Suprapubic skin (tissue), 4 donors: ENCODE data around the gene CLIP4. TPM values are rescaled to one million over a fixed set of nuclear protein-coding genes. Genes with fewer than 3 reads are reported as not detected.

Source experiments
- DNase-seq, 2 donors: peaks; one replicate each; pipeline ENCODE4 v3.0.0-alpha.2; 2019; ENCODE audit warnings: low spot score in 2 of 2
- H3K27ac ChIP-seq: fragments of 200-600 bp; sonication (generic); one replicate; pipeline ENCODE4 v1.5.1; 2019
- H3K27me3 ChIP-seq: fragments of 200-600 bp; sonication (generic); one replicate; pipeline ENCODE4 v1.5.1; 2019
- H3K36me3 ChIP-seq: fragments of 200-600 bp; sonication (generic); one replicate; pipeline ENCODE4 v1.5.1; 2019
- H3K4me1 ChIP-seq: fragments of 200-600 bp; sonication (generic); one replicate; pipeline ENCODE4 v1.5.1; 2019
- H3K4me3 ChIP-seq: fragments of 200-600 bp; sonication (generic); one replicate; pipeline ENCODE4 v1.5.1; 2019; ENCODE audit warnings: mild to moderate bottlenecking
- H3K9me3 ChIP-seq: fragments of 200-600 bp; sonication (generic); one replicate; pipeline ENCODE4 v1.5.1; 2019
- EP300 ChIP-seq: sonication (generic); formaldehyde crosslinking; IDR thresholded peaks from one replicate; pipeline ENCODE4 v1.6.1; 2017; ENCODE audit warnings: antibody characterized with exemption
- POLR2A ChIP-seq, 2 donors: fragments of 450-650 bp; IDR thresholded peaks; one replicate each; pipeline ENCODE4 v1.6.1; 2017; ENCODE audit warnings: antibody characterized with exemption in 2 of 2, mild to moderate bottlenecking in 2 of 2, moderate library complexity in 2 of 2
- POLR2AphosphoS5 ChIP-seq, 3 donors: sonication (generic); formaldehyde crosslinking; IDR thresholded peaks; one replicate each; pipeline ENCODE4 v1.6.1; 2017; ENCODE audit warnings: antibody characterized with exemption in 3 of 3
- WGBS: methylation state at CpG from one replicate; pipeline ENCODE4 v1.1.5; 2018; 5-methylcytosine and 5-hydroxymethylcytosine counted together
- total RNA-seq, 4 donors: library from RNA; depleted of rRNA; stranded (reverse); fragments of >200 nt; gene quantifications; one replicate each; pipeline ENCODE4 v1.1.0, GENCODE V29; 2016
- TF ChIP-seq, protein P1 (sequence below), 2 donors: fragments of 200-600 bp in 1 of 2; fragments of 450-650 bp in 1 of 2; sonication (generic) in 1 of 2; IDR thresholded peaks; one replicate each; pipeline ENCODE4 v1.5.1; 2016 to 2019; ENCODE audit warnings: antibody characterized with exemption in 2 of 2, mild to moderate bottlenecking in 1 of 2, moderate library complexity in 1 of 2

Gene CLIP4
- total RNA-seq, 4 donors from 2014 or later = 61.9 to 173 (median 67.4) TPM

DNA sequence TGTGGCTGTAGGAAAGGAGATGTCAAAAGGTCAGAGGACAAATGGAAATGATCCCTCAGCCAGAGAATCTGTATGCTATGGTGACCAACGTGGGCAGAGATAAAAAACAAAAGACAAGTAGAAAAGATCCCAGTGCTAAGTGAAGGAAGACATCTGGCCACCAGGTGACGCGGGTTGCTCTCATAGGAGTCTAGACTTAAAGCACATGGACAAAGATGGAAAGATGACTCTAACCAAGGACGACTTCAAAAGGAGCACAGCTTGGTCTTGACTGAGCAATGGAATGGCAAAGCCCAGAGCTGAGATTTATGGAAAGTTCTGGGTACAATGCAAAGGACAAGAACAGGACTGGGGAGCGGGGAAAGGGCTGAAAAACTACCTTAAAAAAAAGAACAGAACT is 96.8 kb downstream of the CLIP4 start:
- TF ChIP-seq, protein P1, sequence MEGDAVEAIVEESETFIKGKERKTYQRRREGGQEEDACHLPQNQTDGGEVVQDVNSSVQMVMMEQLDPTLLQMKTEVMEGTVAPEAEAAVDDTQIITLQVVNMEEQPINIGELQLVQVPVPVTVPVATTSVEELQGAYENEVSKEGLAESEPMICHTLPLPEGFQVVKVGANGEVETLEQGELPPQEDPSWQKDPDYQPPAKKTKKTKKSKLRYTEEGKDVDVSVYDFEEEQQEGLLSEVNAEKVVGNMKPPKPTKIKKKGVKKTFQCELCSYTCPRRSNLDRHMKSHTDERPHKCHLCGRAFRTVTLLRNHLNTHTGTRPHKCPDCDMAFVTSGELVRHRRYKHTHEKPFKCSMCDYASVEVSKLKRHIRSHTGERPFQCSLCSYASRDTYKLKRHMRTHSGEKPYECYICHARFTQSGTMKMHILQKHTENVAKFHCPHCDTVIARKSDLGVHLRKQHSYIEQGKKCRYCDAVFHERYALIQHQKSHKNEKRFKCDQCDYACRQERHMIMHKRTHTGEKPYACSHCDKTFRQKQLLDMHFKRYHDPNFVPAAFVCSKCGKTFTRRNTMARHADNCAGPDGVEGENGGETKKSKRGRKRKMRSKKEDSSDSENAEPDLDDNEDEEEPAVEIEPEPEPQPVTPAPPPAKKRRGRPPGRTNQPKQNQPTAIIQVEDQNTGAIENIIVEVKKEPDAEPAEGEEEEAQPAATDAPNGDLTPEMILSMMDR (IDR thresholded peaks at IDR 0.05) = no peak
- no peak for TF ChIP-seq POLR2A (IDR thresholded peaks at IDR 0.05)
- no peak for DNase-seq
- H3K27me3 ChIP-seq = no peaks in the 10 kb centered on the region
- no peaks in the 10 kb centered on the region for H3K9me3 ChIP-seq
- peaks cover 5% of the 10 kb centered on the region for H3K4me1 ChIP-seq
- H3K36me3 ChIP-seq = no peaks in the 10 kb centered on the region
- no peak overlapping the region for H3K4me3 ChIP-seq
- 72% methylated on average over 5 of the region's 5 CpGs for WGBS
- no peak overlapping the region for H3K27ac ChIP-seq

DNA sequence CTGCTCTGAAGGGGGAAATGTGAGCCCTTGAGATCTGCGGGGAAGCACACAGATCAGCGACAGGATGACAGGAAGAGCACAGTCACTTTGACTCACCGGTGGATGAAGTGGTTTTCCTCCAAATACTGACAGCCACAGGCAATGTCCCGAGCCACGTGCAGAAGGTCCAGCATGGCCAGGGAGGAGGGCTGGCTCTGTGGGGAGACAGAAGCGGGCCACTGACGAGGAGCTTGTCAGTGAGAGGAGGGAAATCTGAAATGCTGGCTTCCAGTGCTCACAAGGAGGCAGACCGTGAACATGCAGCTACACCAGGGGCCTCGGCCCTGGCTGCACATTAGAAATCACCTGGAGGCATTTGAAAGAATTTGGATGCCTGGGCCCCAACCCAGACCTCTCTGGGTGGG is 98.7 kb downstream of the CLIP4 start:
- H3K9me3 ChIP-seq = no peaks in the 10 kb centered on the region
- no peak overlapping the region for H3K27ac ChIP-seq
- 38% methylated on average over 9 of the region's 9 CpGs for WGBS
- no peaks in the 10 kb centered on the region for H3K36me3 ChIP-seq
- no peak overlapping the region for H3K4me3 ChIP-seq
- DNase-seq = no peak
- no peaks in the 10 kb centered on the region for H3K4me1 ChIP-seq
- H3K27me3 ChIP-seq = no peaks in the 10 kb centered on the region
- TF ChIP-seq, protein P1 (IDR thresholded peaks at IDR 0.05) = no peak
- TF ChIP-seq EP300 (no peak), POLR2AphosphoS5 (IDR thresholded peaks at IDR 0.05) (no peak), POLR2A (IDR thresholded peaks at IDR 0.05) (no peak)

DNA sequence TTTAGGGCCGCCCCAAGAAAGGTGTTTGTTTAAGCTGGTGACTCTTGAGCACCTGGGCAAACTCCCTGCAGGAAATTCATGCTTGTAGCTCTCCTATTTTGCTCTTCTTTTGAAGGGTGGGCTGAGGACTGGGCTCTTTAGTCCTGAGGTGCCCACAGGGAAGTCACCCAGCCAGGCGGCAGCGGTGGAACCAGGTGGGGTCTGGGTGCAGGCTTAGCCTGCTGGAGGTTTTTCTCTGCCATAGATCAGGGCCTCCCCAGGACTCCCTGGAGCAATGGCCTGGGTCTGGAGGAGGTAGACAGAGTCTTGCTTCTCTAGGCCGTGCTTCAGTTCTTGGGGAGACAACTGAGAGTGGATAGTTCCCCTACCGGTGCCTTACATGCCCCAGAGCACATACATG is 99.9 kb downstream of the CLIP4 start:
- Histone ChIP-seq H3K4me3 (no peak overlapping the region), H3K9me3 (no peaks in the 10 kb centered on the region), H3K36me3 (no peaks in the 10 kb centered on the region), H3K27ac (no peak overlapping the region), H3K4me1 (no peaks in the 10 kb centered on the region), H3K27me3 (no peaks in the 10 kb centered on the region)
- TF ChIP-seq EP300 (no peak), POLR2A (IDR thresholded peaks at IDR 0.05) (no peak), POLR2AphosphoS5 (IDR thresholded peaks at IDR 0.05) (no peak)
- TF ChIP-seq, protein P1 (IDR thresholded peaks at IDR 0.05) = no peak
- no peak for DNase-seq
- WGBS = 81% methylated on average over 3 of the region's 5 CpGs

DNA sequence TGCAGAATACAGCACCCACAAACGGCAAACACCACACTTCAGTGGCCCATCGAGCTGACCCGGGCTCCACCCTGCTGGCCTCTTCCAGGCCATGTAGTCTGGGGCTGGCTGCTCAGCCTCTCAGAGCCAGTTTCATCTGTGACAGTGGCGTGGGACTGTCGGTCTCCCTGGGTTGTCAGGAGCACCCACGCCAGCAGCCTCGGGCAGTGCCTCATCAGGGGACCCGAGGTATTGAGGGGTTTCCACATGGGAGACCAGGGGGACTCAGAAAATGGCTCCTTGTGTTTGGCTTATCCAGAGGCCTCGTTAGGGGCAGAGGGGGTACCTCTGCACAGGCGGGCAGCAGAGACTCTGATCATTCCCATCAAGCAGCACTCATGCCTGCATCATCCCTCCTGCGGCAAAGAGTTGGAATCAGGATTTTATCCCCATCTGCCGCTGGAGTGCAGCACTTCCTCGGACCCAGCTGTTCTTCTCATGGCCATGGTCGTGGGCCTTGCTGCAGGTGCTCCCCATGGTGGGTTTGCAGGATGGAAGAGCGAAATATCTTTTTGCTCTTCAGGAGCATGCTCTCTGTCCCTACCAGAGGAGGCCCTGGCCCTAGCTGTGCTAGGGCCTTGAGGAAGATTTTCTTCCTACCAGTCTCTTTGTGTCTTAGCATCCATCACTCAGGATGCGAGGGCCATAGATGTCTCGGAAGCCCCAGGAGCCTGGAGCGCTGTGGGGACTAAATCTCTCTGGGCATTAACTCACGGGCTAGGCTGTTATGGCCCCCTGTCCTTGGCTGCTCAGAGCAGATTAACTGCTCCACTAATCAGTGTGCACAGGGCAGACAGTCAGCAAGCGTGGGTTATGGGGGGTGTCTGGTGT is 100.8 kb downstream of the CLIP4 start:
- peak in 1 of 2 donors; percentile 58 for DNase-seq
- Histone ChIP-seq H3K27me3 (no peaks in the 10 kb centered on the region), H3K4me3 (no peak overlapping the region), H3K9me3 (no peaks in the 10 kb centered on the region), H3K36me3 (no peaks in the 10 kb centered on the region), H3K4me1 (no peaks in the 10 kb centered on the region), H3K27ac (no peak overlapping the region)
- TF ChIP-seq POLR2AphosphoS5 (IDR thresholded peaks at IDR 0.05) = no peak
- TF ChIP-seq, protein P1 (IDR thresholded peaks at IDR 0.05) = no peak
- no peak for TF ChIP-seq EP300
- TF ChIP-seq POLR2A (IDR thresholded peaks at IDR 0.05) = no peak
- 85% methylated on average over 17 of the region's 20 CpGs for WGBS

DNA sequence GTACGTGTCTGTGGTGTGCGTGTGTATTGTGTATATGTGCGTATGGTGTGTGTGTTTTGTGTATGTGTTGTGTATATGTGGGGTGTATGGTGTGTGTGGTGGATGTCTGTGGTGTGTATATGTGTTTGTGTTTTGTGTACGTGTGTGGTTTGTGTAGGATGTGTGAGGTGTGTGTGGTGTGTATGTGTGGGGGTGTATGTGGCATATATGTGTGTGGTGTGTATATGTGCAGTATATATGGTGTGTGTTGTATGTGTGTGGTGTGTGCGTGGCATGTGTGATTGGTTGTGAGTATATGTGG is 101.3 kb downstream of the CLIP4 start:
- no peak for DNase-seq
- 95% methylated on average over 5 of the region's 5 CpGs for WGBS
- TF ChIP-seq POLR2AphosphoS5 (IDR thresholded peaks at IDR 0.05) (no peak), EP300 (no peak), POLR2A (IDR thresholded peaks at IDR 0.05) (no peak)
- TF ChIP-seq, protein P1 (IDR thresholded peaks at IDR 0.05) = no peak

More for the DNA sequence above, 101.3 kb downstream of the CLIP4 start:
- H3K27me3 ChIP-seq = no peaks in the 10 kb centered on the region
- no peak overlapping the region for H3K27ac ChIP-seq
- H3K4me1 ChIP-seq = no peaks in the 10 kb centered on the region
- no peak overlapping the region for H3K4me3 ChIP-seq
- no peaks in the 10 kb centered on the region for H3K36me3 ChIP-seq
- no peaks in the 10 kb centered on the region for H3K9me3 ChIP-seq
